ENCODE data around the gene AFF2. TPM values are rescaled to one million over a fixed set of nuclear protein-coding genes. Genes with fewer than 3 reads are reported as not detected.

AFF2 gene
- total RNA-seq, 1 experiment from 2014 or later, result 0.05 TPM

DNA sequence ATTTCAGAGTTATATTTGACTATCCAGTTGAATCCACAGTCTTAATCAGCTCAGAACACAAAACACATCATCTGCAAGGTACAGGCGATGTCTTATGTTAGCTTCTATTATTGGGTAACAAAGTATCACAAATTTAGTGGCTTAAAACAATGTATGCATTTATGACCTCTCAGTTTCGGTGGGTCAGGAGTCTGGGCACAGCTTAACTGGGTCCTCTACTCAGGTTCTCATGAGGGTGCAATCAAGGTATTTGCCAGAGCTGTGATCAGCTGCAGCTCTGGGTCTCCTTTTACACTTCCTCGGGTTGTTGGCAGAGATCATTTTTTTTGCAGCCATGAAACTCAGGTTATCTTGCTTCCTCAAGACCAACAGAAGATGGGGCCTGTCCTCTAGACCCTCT lies 505.8 kb downstream of the AFF2 start:
- no peak for DNase-seq (ENCODE audit: low read depth, low spot score)
- intact Hi-C loops (cut with micrococcal nuclease), result no loop called here
- RAD21 ChIA-PET (ENCODE audit: low non-redundant PET in 1 of 2, low total read pairs in 2 of 2, uncharacterized antibody in 2 of 2, unreplicated experiment in 2 of 2), result no interaction called here
- no peaks in the 10 kb centered on the region for H3K79me2 ChIP-seq (ENCODE audit: insufficient read depth, low read length)
- no TSS peak for BruUV-seq (replicated peaks)
- POLR2A ChIA-PET, result no interaction called here
- H2AFZ ChIP-seq (ENCODE audit: low read depth, low read length, poor library complexity, severe bottlenecking), result no peak overlapping the region
- H3K4me2 ChIP-seq (ENCODE audit: low read length), result no peak overlapping the region
- H3K4me1 ChIP-seq (ENCODE audit: control insufficient read depth in 1 of 2, insufficient read depth in 2 of 2, low read length in 2 of 2), result no peaks in the 10 kb centered on the region
- H3K27me3 ChIP-seq (ENCODE audit: insufficient read depth, low read length), result no peaks in the 10 kb centered on the region
- ATAC-seq, result no peak
- CTCF ChIA-PET, result no interaction called here
- H3K9ac ChIP-seq (ENCODE audit: low read length), result no peak overlapping the region
- H3K36me3 ChIP-seq (ENCODE audit: control insufficient read depth in 1 of 2, insufficient read depth in 2 of 2, low read length in 2 of 2), result no peaks in the 10 kb centered on the region
- TF ChIP-seq, protein P1, sequence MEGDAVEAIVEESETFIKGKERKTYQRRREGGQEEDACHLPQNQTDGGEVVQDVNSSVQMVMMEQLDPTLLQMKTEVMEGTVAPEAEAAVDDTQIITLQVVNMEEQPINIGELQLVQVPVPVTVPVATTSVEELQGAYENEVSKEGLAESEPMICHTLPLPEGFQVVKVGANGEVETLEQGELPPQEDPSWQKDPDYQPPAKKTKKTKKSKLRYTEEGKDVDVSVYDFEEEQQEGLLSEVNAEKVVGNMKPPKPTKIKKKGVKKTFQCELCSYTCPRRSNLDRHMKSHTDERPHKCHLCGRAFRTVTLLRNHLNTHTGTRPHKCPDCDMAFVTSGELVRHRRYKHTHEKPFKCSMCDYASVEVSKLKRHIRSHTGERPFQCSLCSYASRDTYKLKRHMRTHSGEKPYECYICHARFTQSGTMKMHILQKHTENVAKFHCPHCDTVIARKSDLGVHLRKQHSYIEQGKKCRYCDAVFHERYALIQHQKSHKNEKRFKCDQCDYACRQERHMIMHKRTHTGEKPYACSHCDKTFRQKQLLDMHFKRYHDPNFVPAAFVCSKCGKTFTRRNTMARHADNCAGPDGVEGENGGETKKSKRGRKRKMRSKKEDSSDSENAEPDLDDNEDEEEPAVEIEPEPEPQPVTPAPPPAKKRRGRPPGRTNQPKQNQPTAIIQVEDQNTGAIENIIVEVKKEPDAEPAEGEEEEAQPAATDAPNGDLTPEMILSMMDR (IDR thresholded peaks at IDR 0.05 in 2 of 3, conservative IDR thresholded peaks at IDR 0.05 in 1 of 3; ENCODE audit: borderline replicate concordance in 1 of 3, insufficient read depth in 1 of 3, low read depth in 2 of 3, low read length in 2 of 3), result no peak
- no peak for TF ChIP-seq JUND (IDR thresholded peaks at IDR 0.05)
- TF ChIP-seq POLR2A (IDR thresholded peaks at IDR 0.05; ENCODE audit: borderline replicate concordance, extremely low read depth, insufficient read depth, insufficient read length), result no peak
- TF ChIP-seq SRF (IDR thresholded peaks at IDR 0.05; ENCODE audit: low read depth), result no peak
- TF ChIP-seq EGR1 (IDR thresholded peaks at IDR 0.05; ENCODE audit: low read depth), result no peak
- TF ChIP-seq ELF1 (IDR thresholded peaks at IDR 0.05; ENCODE audit: borderline replicate concordance, low read depth), result no peak
- TF ChIP-seq YY1 (IDR thresholded peaks at IDR 0.05; ENCODE audit: extremely low read depth, insufficient replicate concordance, low read depth, low read length), result no peak
- TF ChIP-seq FOSL1 (IDR thresholded peaks at IDR 0.05; ENCODE audit: low read depth), result no peak
- TF ChIP-seq, protein P2, sequence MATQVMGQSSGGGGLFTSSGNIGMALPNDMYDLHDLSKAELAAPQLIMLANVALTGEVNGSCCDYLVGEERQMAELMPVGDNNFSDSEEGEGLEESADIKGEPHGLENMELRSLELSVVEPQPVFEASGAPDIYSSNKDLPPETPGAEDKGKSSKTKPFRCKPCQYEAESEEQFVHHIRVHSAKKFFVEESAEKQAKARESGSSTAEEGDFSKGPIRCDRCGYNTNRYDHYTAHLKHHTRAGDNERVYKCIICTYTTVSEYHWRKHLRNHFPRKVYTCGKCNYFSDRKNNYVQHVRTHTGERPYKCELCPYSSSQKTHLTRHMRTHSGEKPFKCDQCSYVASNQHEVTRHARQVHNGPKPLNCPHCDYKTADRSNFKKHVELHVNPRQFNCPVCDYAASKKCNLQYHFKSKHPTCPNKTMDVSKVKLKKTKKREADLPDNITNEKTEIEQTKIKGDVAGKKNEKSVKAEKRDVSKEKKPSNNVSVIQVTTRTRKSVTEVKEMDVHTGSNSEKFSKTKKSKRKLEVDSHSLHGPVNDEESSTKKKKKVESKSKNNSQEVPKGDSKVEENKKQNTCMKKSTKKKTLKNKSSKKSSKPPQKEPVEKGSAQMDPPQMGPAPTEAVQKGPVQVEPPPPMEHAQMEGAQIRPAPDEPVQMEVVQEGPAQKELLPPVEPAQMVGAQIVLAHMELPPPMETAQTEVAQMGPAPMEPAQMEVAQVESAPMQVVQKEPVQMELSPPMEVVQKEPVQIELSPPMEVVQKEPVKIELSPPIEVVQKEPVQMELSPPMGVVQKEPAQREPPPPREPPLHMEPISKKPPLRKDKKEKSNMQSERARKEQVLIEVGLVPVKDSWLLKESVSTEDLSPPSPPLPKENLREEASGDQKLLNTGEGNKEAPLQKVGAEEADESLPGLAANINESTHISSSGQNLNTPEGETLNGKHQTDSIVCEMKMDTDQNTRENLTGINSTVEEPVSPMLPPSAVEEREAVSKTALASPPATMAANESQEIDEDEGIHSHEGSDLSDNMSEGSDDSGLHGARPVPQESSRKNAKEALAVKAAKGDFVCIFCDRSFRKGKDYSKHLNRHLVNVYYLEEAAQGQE (IDR thresholded peaks at IDR 0.05; ENCODE audit: low read depth), result no peak
- TF ChIP-seq, protein P3, sequence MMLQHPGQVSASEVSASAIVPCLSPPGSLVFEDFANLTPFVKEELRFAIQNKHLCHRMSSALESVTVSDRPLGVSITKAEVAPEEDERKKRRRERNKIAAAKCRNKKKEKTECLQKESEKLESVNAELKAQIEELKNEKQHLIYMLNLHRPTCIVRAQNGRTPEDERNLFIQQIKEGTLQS (IDR thresholded peaks at IDR 0.05), result no peak
- TF ChIP-seq ZNF274 (IDR thresholded peaks at IDR 0.05; ENCODE audit: low read depth, low read length), result no peak
- no peak for TF ChIP-seq RAD21 (IDR thresholded peaks at IDR 0.05; ENCODE audit: low read depth)
- TF ChIP-seq POLR2AphosphoS5 (IDR thresholded peaks at IDR 0.05; ENCODE audit: low read depth, low read length), result no peak
- no peak for TF ChIP-seq CBX3 (IDR thresholded peaks at IDR 0.05; ENCODE audit: low read depth)
- no peak overlapping the region for H3K4me3 ChIP-seq (replicated peaks in 1 of 2; ENCODE audit: low read depth in 1 of 2, low read length in 2 of 2)
- H3K9me2 ChIP-seq (ENCODE audit: insufficient read depth), result no peaks in the 10 kb centered on the region
- no peaks in the 10 kb centered on the region; a peak in 1 of 4 replicates for H3K9me3 ChIP-seq (ENCODE audit: control insufficient read depth in 1 of 2, insufficient read depth in 1 of 2, low read depth in 1 of 2, low read length in 2 of 2)
- H4K20me1 ChIP-seq (ENCODE audit: insufficient read depth), result no peaks in the 10 kb centered on the region
- no peak overlapping the region for H3K27ac ChIP-seq (ENCODE audit: low read depth, low read length)

All from HCT116 (cell line).